Right ventricle myocardium superior (tissue), 1 donor: ENCODE results near the gene MYCBPAP. TPM values are rescaled to one million over a fixed set of nuclear protein-coding genes. Genes with fewer than 3 reads are reported as not detected.

ENCODE experiments used
- ATAC-seq: fragments of 200-7000 bp; cut with Tn5 transposase; one replicate; pipeline ENCODE4 v1.9.1; 2020; ENCODE audit warnings: mild to moderate bottlenecking; ENCODE audit not compliant: poor library complexity
- DNase-seq: peaks from one replicate; pipeline ENCODE4 v3.0.0-alpha.2; 2020
- intact Hi-C: fragments of 100-400 bp; cut with DNase I; formaldehyde crosslinking; loops from one replicate; pipeline ENCODE4 v1.11.2; 2022
- long read RNA-seq: library from polyadenylated mRNA; unstranded; transcript quantifications from one replicate; pipeline ENCODE4 v2.0.0, GENCODE V29; 2021
- total RNA-seq: library from RNA; stranded (reverse); fragmentation: NEBNext Ultra II Directional; extraction: Animal tissue kit (Norgen Biotek cat#: 25700); gene quantifications from one replicate; pipeline ENCODE4 v1.2.1, GENCODE V29; 2021
- donor health status: DM: no; HTN: yes; CAD: no; lungs with severe emphysema.

The MYCBPAP gene
- 0.43 TPM for total RNA-seq
- long read RNA-seq = 0 reads

DNA sequence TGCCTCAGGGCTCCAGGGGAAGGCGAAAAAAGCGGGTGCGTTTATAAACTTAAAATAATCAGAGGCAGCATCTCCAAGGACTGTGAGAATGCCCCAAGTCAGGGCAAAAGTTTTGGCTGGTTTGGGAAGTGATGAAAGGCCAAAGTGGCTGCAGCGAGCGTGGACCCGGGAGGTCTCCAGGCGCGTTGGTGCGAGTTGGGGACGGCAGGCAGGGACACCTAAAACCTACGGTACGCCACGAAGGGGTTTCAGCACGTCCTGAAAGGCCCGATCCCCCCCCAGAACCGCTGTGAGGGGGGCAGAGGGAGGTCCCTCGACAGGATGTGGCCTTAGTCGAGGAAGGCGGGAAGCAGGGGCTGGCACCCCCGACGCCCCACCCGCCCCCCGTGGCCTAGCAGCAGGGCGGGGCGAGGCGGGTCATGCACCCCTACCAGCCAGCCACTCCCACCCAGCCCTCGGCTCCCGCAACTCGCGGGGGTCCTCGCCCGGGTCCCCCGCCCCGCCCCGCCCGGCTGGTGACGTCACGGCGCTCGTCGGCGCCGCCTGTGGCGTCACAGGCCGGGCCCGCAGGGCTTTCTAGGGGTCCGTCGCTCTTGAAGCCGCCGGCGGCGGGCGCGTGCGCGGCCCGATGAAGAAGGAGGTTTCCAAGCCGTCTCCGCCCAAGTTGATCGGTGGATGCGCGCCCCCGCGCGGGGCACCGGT lies at the start of gene MYCBPAP:
TSS of gene MYCBPAP (plus strand) at position 569 of the 702 bp plus-strand sequence. CDS start 236 bp downstream, outside the sequence.
- peak; percentile 91 for DNase-seq
- intact Hi-C loops = no loop called here

DNA sequence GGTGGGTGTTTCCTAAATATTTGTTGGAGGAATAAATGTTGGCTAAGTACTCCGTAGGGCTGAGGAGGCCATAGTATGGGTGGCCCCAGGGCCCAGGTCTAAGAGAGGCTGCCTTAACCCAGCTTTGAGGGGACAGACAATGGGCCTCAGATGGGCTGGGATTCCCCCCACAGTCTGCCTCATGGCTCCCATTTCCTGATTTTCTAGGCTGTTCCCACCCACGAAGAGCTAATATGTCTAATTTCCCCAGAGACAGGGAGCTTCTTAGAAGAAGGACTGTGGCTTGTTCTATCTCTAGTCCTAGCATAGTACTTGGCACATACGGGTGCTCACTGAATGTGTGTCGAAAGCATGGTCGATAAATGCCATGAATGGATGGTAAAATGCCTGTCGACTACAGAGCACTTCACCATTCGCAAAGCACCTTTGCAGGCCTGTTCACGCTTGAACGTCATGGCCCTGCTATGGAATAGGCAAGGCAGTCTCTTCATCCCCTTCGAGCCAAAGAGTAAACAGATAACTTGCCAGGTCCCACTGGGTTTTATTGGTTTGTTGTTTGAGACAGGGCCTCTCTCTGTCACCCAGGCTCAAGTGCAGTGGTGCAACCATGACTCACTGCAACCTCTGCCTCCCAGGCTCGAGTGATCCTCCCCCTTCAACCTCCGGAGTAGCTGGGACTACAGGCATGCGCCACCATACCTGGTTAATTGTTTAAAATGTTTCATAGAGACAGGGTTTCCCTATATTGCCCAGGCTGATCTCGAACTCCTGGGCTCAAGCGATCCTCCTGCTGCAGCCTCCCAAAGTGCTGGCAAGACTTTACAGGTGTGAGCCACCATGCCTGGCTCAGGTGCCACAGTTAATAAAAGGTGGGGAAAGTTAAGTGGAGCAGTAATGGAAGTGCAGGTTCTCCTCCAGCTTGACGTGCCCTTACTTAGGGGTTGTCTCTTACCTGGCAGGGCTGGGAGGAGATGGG lies 49.2 kb upstream of the MYCBPAP start:
- no peak for ATAC-seq
- DNase-seq = no peak
- intact Hi-C loops = no loop called here

More for the DNA sequence above, at the start of gene MYCBPAP:
- peak; percentile 94 for ATAC-seq

DNA sequence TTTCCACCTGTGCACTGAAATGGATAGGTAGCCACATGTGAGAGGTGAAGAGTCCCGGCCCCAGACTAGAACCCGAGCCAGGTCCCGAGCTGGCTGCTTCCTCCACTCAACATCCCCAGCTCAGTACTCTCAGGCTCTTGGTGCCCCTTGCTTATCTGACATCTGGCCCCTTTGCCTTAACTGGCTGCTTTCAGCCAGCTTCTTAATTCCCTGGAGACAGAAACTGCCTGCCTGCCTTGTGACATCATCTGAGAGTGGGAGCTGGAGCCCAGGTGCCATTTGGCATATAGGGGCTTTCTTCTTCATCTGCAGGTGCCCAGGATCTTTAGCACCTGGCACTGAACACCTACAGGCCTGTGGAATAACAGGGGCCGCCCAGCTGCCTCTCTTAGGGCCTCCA lies 48.5 kb upstream of the MYCBPAP start:
- DNase-seq (no peak), ATAC-seq (no peak)
- intact Hi-C loops = no loop called here

DNA sequence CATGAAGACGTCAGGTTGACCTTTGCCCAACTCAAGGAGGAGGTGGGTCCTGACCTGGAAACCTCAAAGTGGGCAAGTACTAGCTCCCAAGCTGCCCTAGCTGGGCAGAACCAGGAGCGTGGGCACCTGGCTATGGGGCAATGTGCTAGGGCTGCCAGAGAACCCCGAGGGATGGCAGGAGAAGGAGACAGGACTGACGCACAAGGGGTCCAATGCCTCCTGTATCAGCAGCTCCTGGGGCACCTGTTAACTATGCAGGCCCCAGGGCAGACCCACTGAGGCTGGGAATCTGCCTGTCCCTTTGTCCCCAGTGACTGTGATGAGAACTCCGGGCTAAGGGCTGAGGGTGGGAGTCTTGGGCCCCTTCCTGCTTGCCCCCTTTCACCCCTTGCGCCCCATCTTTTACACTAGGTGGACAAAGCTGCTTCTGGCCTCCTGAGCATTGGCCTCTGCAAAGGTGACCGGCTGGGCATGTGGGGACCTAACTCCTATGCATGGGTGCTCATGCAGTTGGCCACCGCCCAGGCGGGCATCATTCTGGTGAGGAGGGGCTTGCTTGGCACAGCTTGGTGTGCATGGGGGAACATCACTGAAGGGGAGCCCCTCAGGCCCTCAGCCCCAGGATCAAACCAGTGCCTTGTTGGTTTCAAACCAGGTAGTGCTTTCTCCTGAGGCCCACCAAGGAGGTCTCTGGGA lies 47.3 kb upstream of the MYCBPAP start:
- DNase-seq (no peak), ATAC-seq (no peak)
- intact Hi-C loops = no loop called here

- intact Hi-C loops = no loop called here
- ATAC-seq (no peak), DNase-seq (no peak)
Observed at GRCh38 chr17:50461550-50462132, 46.6 kb upstream of the MYCBPAP start.

DNA sequence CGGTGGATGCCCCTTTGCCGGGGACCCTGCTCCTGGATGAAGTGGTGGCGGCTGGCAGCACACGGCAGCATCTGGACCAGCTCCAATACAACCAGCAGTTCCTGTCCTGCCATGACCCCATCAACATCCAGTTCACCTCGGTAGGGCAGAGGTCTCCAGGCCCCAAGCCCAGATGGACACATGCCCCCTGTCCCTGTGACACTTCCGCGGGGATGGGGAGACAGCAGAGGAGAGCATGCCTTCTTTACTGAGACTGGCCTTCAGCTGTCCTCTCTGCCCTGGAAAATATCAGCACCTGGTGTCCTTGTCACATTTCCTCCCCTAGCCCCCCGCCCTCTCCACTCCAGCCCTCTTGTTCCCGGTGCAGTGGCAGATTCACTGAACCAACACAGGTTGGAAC lies 45.8 kb upstream of the MYCBPAP start:
- intact Hi-C loops = no loop called here
- DNase-seq (no peak), ATAC-seq (no peak)

GRCh38 chr17:50464121-50464520 lies 44.1 kb upstream of the MYCBPAP start:
- DNase-seq (no peak), ATAC-seq (no peak)
- intact Hi-C loops = no loop called here

GRCh38 chr17:50464736-50465135 lies 43.5 kb upstream of the MYCBPAP start:
- DNase-seq = no peak
- intact Hi-C loops = no loop called here
- ATAC-seq = no peak

DNA sequence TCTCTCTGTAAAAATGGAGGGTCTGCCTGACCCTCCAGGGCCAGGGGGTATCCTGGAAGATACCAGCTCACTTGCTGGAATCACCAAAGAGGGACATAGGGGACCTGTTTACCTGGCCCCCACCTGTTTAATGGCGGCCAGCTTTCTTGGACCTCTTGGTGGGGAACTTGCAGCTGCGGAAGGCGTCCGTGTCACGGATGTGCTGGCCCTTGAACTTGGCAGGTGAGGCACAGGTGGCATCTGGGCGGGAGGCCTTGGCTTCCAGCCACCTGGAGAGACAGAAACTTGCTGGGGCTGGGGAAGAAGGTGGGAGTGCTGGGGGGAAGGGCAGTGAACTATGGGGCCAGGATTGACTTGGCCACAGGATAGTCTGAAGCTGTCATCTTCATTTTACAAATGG lies 43.1 kb upstream of the MYCBPAP start:
- ATAC-seq (no peak), DNase-seq (no peak)
- intact Hi-C loops = no loop called here

GRCh38 chr17:50465635-50466034 lies 42.6 kb upstream of the MYCBPAP start:
- intact Hi-C loops = no loop called here
- no peak for ATAC-seq
- no peak for DNase-seq

GRCh38 chr17:50466371-50467113 lies 41.7 kb upstream of the MYCBPAP start:
- intact Hi-C loops = no loop called here
- ATAC-seq (no peak), DNase-seq (no peak)

GRCh38 chr17:50467114-50467854 lies 41.0 kb upstream of the MYCBPAP start:
- DNase-seq = no peak
- ATAC-seq = no peak
- intact Hi-C loops = no loop called here

GRCh38 chr17:50467855-50468303 lies 40.4 kb upstream of the MYCBPAP start:
- ATAC-seq (no peak), DNase-seq (no peak)
- intact Hi-C loops = no loop called here

DNA sequence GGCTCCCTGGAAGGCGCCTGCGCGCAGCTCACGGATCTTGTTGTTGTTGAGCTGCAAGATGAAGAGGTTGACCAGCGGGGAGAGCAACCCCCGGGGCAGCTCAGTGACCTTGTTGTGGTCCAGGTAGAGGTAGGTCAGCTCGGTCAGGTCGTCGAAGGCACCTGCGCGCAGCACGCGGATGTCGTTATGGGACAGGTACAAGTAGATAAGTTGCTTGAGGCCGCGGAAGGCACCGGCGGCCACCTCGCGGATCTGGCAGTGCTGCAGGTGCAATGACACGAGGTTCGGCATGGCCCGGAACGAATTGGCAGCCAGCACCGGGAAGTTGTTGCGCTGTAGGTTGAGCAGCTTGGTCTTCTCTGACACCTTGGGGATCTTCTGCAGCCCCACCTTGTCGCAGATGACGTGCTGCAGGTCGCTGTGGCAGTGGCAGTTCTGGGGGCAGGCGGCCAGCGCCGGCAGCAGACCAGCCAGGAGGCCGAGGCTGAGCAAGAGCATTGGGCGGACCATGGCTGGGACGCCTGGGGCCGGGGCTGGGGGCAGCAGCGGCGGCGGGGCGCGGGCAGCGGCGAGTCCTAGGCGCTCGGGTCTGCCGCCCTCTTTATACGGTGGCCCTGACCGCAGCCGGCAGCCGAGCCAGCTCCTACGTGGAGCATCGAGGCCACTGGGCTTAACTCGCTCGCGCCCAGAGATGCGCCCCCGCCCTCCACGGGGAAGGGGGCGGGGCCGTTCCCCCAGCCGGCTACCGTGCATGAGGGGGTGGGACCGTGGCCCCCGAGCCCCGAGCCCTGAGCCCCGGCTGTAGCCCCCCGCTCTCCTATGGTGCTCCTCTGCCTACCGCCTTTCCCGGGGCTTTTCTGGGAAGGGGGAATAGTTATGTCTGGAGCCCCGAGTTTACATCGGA lies 39.7 kb upstream of the MYCBPAP start, which contains the start of gene CHAD:
TSS of gene CHAD (minus strand) at position 577 of the 904 bp plus-strand sequence. CDS start at position 510, 67 bp downstream.
- ATAC-seq = peak; percentile 33

GRCh38 chr17:50469208-50469605 lies 39.0 kb upstream of the MYCBPAP start:
- DNase-seq (no peak), ATAC-seq (no peak)
- intact Hi-C loops = no loop called here

More for the DNA sequence above, 39.7 kb upstream of the MYCBPAP start, which contains the start of gene CHAD:
- no peak for DNase-seq
- intact Hi-C loops = no loop called here

DNA sequence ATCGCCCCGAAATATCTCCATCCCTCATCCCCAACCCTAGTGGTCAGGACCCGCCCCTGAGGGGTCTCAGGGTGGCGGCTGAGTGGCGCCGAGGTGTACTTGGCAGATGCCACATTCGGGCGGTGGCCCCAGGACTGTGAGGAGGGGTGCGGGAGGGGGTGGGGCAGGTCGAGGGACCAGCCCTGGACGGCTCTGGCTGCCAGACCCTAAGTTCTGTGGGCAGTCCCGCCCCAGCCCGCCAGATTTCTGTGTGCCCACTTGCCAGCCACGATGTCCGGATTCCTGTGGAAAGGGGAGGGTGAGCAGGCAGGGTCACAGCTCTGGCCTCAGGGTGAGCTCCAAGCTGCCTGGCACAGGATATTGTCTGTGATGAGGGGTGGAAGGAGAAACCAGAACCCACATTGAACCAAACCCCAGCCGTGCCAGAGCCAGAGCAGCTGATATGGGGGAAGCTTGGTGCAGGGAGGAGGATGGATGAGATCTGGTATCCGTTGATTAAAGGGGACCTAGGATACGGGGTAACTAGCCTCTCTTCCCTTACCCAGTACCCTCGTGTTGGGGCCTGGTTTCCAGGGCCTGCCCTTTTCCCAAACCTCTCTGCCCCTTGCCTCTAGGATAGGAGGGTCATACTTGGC lies 38.5 kb upstream of the MYCBPAP start:
- ATAC-seq = no peak
- intact Hi-C loops = no loop called here
- no peak for DNase-seq
